H9 (cell line): ENCODE data around the gene TGFBR1. TPM values are rescaled to one million over a fixed set of nuclear protein-coding genes. Genes with fewer than 3 reads are reported as not detected.

Experiments used
- DNase-seq: peaks from one replicate; pipeline ENCODE4 v3.0.0-alpha.2; 2017
- H2AFZ ChIP-seq: one replicate; pipeline ENCODE4 v1.6.1; 2013; ENCODE audit warnings: mild to moderate bottlenecking, low read length, control low read depth, moderate library complexity
- H2AK5ac ChIP-seq: 2 replicates; pipeline ENCODE4 v1.6.1; 2013; ENCODE audit warnings: low read length, control low read depth, mixed read lengths; ENCODE audit not compliant: insufficient read length
- H2BK120ac ChIP-seq: one replicate; pipeline ENCODE4 v1.6.1; 2013; ENCODE audit warnings: low read depth, mild to moderate bottlenecking, low read length, control low read depth, inconsistent platforms; ENCODE audit not compliant: poor library complexity, severe bottlenecking
- H2BK12ac ChIP-seq: 2 replicates; pipeline ENCODE4 v1.6.1; 2013; ENCODE audit warnings: low read length, control low read depth, mixed read lengths, low read depth; ENCODE audit not compliant: insufficient read length
- H2BK15ac ChIP-seq: 2 replicates; pipeline ENCODE4 v1.6.1; 2013; ENCODE audit warnings: low read depth, low read length, control low read depth
- H2BK20ac ChIP-seq: one replicate; pipeline ENCODE4 v1.6.1; 2013; ENCODE audit warnings: low read depth, mild to moderate bottlenecking, low read length, control low read depth, inconsistent platforms; ENCODE audit not compliant: poor library complexity, severe bottlenecking
- H2BK5ac ChIP-seq: 2 replicates; pipeline ENCODE4 v1.6.1; 2013; ENCODE audit warnings: low read length, control low read depth, mixed read lengths; ENCODE audit not compliant: insufficient read length
- H3K14ac ChIP-seq: 2 replicates; pipeline ENCODE4 v1.6.1; 2013; ENCODE audit warnings: low read length, control low read depth; ENCODE audit not compliant: insufficient read depth
- H3K18ac ChIP-seq: 2 replicates; pipeline ENCODE4 v1.6.1; 2013; ENCODE audit warnings: low read depth, mild to moderate bottlenecking, mixed read lengths, low read length, control low read depth; ENCODE audit not compliant: insufficient read length
- H3K23ac ChIP-seq: 2 replicates; pipeline ENCODE4 v1.6.1; 2013; ENCODE audit warnings: low read length, control low read depth, mixed read lengths, low read depth; ENCODE audit not compliant: insufficient read length
- H3K23me2 ChIP-seq: 2 replicates; pipeline ENCODE4 v1.6.1; 2013; ENCODE audit warnings: low read depth, mild to moderate bottlenecking, mixed read lengths, low read length, control low read depth; ENCODE audit not compliant: insufficient read length, poor library complexity, severe bottlenecking
- H3K27ac ChIP-seq: 2 replicates; pipeline ENCODE4 v1.5.1; 2013; ENCODE audit warnings: low read length, control low read depth, mixed read lengths, low read depth; ENCODE audit not compliant: insufficient read length
- H3K27me3 ChIP-seq: 2 replicates; pipeline ENCODE4 v1.6.1; 2013; ENCODE audit warnings: low read length, control low read depth, inconsistent platforms; ENCODE audit not compliant: insufficient read depth
- H3K4ac ChIP-seq: 2 replicates; pipeline ENCODE4 v1.6.1; 2013; ENCODE audit warnings: low read depth, mild to moderate bottlenecking, control low read depth, inconsistent platforms, low read length, moderate library complexity
- H3K4me1 ChIP-seq: 2 replicates; pipeline ENCODE4 v1.6.1; 2013; ENCODE audit warnings: low read length, control low read depth, inconsistent platforms; ENCODE audit not compliant: insufficient read depth
- H3K4me2 ChIP-seq: 2 replicates; pipeline ENCODE4 v1.6.1; 2013; ENCODE audit warnings: low read length, control low read depth, mixed read lengths; ENCODE audit not compliant: insufficient read length, insufficient read depth
- H3K56ac ChIP-seq: 2 replicates; pipeline ENCODE4 v1.6.1; 2013; ENCODE audit warnings: low read depth, mild to moderate bottlenecking, mixed read lengths, low read length, control low read depth; ENCODE audit not compliant: insufficient read length
- H3K79me1 ChIP-seq: 2 replicates; pipeline ENCODE4 v1.6.1; 2013; ENCODE audit warnings: low read depth, mild to moderate bottlenecking, moderate library complexity, low read length, control low read depth, inconsistent platforms; ENCODE audit not compliant: insufficient read depth, poor library complexity, severe bottlenecking
- H3K79me2 ChIP-seq: 2 replicates; pipeline ENCODE4 v1.6.1; 2013; ENCODE audit warnings: low read length, control low read depth, inconsistent platforms; ENCODE audit not compliant: insufficient read depth
- H3K9ac ChIP-seq: 2 replicates; pipeline ENCODE4 v1.6.1; 2013; ENCODE audit warnings: low read length, control low read depth, mixed read lengths; ENCODE audit not compliant: insufficient read length; ENCODE audit errors: extremely low read depth
- H3K9me3 ChIP-seq: one replicate; pipeline ENCODE4 v1.6.1; 2013; ENCODE audit warnings: low read depth, low read length, inconsistent platforms; ENCODE audit not compliant: control insufficient read depth
- H3T11ph ChIP-seq: one replicate; pipeline ENCODE4 v1.6.1; 2013; ENCODE audit warnings: mild to moderate bottlenecking, low read length, control low read depth, inconsistent platforms
- H4K20me1 ChIP-seq: one replicate; pipeline ENCODE4 v1.6.1; 2013; ENCODE audit not compliant: control insufficient read depth, insufficient read length, insufficient read depth
- H4K5ac ChIP-seq: 2 replicates; pipeline ENCODE4 v1.6.1; 2013; ENCODE audit warnings: low read depth, mild to moderate bottlenecking, mixed read lengths, low read length, control low read depth; ENCODE audit not compliant: insufficient read length
- H4K8ac ChIP-seq: replicated peaks from 2 replicates; pipeline ENCODE4 v1.6.1; 2013; ENCODE audit warnings: low read length, control low read depth, mixed read lengths, low read depth; ENCODE audit not compliant: insufficient read length
- H4K91ac ChIP-seq: 2 replicates; pipeline ENCODE4 v1.6.1; 2013; ENCODE audit warnings: low read depth, mild to moderate bottlenecking, moderate library complexity, mixed read lengths, low read length, control low read depth; ENCODE audit not compliant: insufficient read length
- H3K27ac Mint-ChIP-seq, 3 experiments: 2 replicates in 2 of 3; 3 replicates in 1 of 3; pipeline ENCODE4 v1.8.0; 2020 to 2021; ENCODE audit warnings: mixed read lengths in 3 of 3, mild to moderate bottlenecking in 1 of 3, moderate library complexity in 1 of 3
- H3K27me3 Mint-ChIP-seq: 2 replicates; pipeline ENCODE4 v1.8.0; 2021; ENCODE audit warnings: low read depth, mild to moderate bottlenecking, moderate library complexity, mixed read lengths
- H3K36me3 Mint-ChIP-seq, 3 experiments: 2 replicates in 2 of 3; 3 replicates in 1 of 3; pipeline ENCODE4 v1.8.0; 2020 to 2021; ENCODE audit warnings: low read depth in 3 of 3, mixed read lengths in 3 of 3; ENCODE audit not compliant: insufficient read depth in 1 of 3
- H3K4me1 Mint-ChIP-seq, 2 experiments: 2 replicates each; pipeline ENCODE4 v1.8.0; 2020; ENCODE audit warnings: mixed read lengths in 2 of 2
- H3K4me3 Mint-ChIP-seq, 2 experiments: 2 replicates in 1 of 2; 3 replicates in 1 of 2; pipeline ENCODE4 v1.8.0; 2020 to 2021; ENCODE audit warnings: mild to moderate bottlenecking in 2 of 2, mixed read lengths in 2 of 2, moderate library complexity in 1 of 2
- H3K9me3 Mint-ChIP-seq, 2 experiments: 2 replicates in 1 of 2; 3 replicates in 1 of 2; pipeline ENCODE4 v1.8.0; 2020; ENCODE audit warnings: mild to moderate bottlenecking in 2 of 2, mixed read lengths in 2 of 2, moderate library complexity in 1 of 2
- CTCF ChIP-seq: fragments of 200-600 bp; sonication (generic); conservative IDR thresholded peaks from 3 replicates; pipeline ENCODE4 v1.8.0; 2021; ENCODE audit warnings: antibody characterized with exemption, mild to moderate bottlenecking
- WGBS: extraction: QIAGEN DNeasy Blood & Tissue Kit; methylation state at CpG from one replicate; pipeline ENCODE4 v1.1.7; 2013; ENCODE audit warnings: missing lambda C conversion rate, low lambda C conversion rate, mixed read lengths; ENCODE audit not compliant: insufficient read length; ENCODE audit errors: extremely low coverage; 5-methylcytosine and 5-hydroxymethylcytosine counted together
- total RNA-seq: library from RNA; stranded (reverse); gene quantifications from 2 replicates; pipeline ENCODE4 v1.2.1, GENCODE V29; 2021

Gene TGFBR1
- total RNA-seq, 1 experiment from 2014 or later, result 59.3 TPM

- Histone ChIP-seq H3K56ac (no peak overlapping the region), H3K4me1 (no peaks in the 10 kb centered on the region), H4K5ac (no peak overlapping the region), H3K4me2 (no peak overlapping the region), H4K91ac (no peak overlapping the region), H2AK5ac (no peak overlapping the region), H2BK12ac (no peak overlapping the region), H2BK5ac (no peak overlapping the region), H3K27ac (no peak overlapping the region), H4K8ac (no peak overlapping the region), H3K79me2 (no peaks in the 10 kb centered on the region), H3K4ac (no peak overlapping the region), H3K9me3 (no peaks in the 10 kb centered on the region), H2BK120ac (no peak overlapping the region), H3K9ac (no peak overlapping the region), H3K27me3 (no peaks in the 10 kb centered on the region), H4K20me1 (no peaks in the 10 kb centered on the region), H2BK20ac (no peak overlapping the region), H2BK15ac (no peak overlapping the region), H3T11ph (no peak overlapping the region), H3K23ac (no peak overlapping the region), H2AFZ (no peak overlapping the region), H3K18ac (no peak overlapping the region), H3K23me2 (no peaks in the 10 kb centered on the region), H3K79me1 (no peaks in the 10 kb centered on the region), H3K14ac (no peak overlapping the region)
- TF ChIP-seq CTCF, result no peak
- no CpG with 5 or more reads among the region's 5 CpGs for WGBS
- H3K36me3 Mint-ChIP-seq, result no peaks in the 10 kb centered on the region
- no peak overlapping the region for H3K27ac Mint-ChIP-seq
- DNase-seq, result no peak
- H3K9me3 Mint-ChIP-seq, result no peaks in the 10 kb centered on the region
- no peak overlapping the region for H3K4me3 Mint-ChIP-seq
- H3K4me1 Mint-ChIP-seq, result peaks cover 9 to 12% of the 10 kb centered on the region in 2 experiments
- H3K27me3 Mint-ChIP-seq, result no peaks in the 10 kb centered on the region; the same call in 1 of the 2 replicates
Observed at GRCh38 chr9:99201603-99202002, 96.7 kb downstream of the TGFBR1 start.

Other genes with a start within 250 kb of the TGFBR1 start
- gene COL15A1, start 161.2 kb upstream of the TGFBR1 start, total RNA-seq, result 0.15 TPM in 1 of 2 replicates, not detected in the other
- gene ALG2, start 116.8 kb downstream of the TGFBR1 start, total RNA-seq, result 30.1 and 32.8 TPM in 2 replicates
- 142 and 147 TPM in 2 replicates for gene SEC61B, start 117.2 kb downstream of the TGFBR1 start, total RNA-seq